ENCODE results near the gene HSFY2.
"Not testable (repeated sequence)": the region's sequence is repeated elsewhere in the genome, so short reads cannot be mapped to it uniquely, and the experiment has no call there.

HSFY2 gene, protein sequence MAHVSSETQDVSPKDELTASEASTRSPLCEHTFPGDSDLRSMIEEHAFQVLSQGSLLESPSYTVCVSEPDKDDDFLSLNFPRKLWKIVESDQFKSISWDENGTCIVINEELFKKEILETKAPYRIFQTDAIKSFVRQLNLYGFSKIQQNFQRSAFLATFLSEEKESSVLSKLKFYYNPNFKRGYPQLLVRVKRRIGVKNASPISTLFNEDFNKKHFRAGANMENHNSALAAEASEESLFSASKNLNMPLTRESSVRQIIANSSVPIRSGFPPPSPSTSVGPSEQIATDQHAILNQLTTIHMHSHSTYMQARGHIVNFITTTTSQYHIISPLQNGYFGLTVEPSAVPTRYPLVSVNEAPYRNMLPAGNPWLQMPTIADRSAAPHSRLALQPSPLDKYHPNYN

DNA sequence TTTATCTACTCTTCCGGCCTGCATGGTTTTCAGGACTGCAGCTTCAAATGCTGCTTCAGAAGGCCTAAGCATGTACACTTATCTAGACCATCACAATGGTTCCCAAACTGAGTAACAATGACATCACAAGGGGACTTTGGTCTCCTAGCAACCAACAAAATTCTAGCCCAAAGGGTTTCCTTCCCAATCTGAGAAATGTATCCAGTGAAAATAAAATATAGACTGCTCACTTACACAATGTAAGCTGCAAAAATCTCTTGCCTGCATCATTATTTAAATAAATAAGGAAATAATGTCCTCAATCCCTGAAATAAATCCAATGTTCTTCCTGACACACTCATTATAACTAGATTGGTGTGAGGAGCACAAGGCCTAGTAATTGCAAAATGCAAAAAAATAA is at the start of gene HSFY2:
HSFY2 (minus strand) TSS at position 101 of the 400 bp plus-strand sequence. CDS start 117 bp downstream, outside the sequence.
- DNase-seq, result not testable (repeated sequence)

DNA sequence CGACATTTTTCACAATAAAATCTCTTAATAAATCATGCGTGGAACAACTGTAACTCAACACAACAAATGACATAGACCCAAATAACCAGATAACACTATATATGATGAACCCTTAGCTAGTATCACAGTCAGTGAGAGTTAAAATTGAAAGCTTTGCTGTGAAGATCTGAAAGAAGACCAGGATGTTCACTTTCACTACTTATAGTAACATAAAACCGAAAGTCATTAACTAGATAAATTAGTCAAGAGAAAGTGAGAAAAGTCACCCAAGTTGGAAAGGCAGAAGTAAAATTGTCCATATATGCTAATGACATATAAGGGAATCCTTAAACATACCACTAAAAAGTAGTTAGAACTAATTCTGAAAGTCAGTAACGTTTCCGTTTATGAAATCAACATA is 42.2 kb upstream of the HSFY2 start:
- not testable (repeated sequence) for DNase-seq

DNA sequence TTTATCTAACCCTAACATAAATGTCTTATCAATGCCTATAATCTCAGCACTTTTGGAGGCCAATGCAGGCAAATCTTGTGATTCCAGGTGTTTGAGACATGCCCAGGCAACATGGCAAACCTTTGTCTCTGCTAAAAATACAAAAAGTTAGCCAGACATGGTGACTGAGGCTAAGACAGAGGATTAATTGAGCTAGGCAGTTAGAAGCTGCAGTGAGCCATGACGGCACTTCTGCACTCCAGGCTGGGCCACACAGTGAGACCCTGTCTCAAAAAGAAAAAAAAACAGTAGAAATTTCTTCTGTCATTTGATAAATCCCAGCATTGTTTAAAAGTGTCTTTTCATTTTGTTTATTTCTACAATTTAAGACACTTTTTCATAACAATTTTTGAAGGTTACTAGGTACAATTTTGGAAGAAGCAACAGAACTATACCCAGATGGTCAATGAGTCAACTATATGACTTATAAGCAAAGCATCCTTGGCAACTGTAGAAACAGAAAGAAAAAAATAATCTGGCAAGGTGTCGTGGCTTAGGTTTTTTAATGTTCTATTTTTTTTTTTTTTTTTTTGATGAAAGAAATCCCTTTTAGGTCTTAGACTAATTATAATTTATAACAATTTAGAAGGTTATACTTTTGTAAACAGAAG is 15.3 kb upstream of the HSFY2 start:
- DNase-seq, result not testable (repeated sequence)

DNA sequence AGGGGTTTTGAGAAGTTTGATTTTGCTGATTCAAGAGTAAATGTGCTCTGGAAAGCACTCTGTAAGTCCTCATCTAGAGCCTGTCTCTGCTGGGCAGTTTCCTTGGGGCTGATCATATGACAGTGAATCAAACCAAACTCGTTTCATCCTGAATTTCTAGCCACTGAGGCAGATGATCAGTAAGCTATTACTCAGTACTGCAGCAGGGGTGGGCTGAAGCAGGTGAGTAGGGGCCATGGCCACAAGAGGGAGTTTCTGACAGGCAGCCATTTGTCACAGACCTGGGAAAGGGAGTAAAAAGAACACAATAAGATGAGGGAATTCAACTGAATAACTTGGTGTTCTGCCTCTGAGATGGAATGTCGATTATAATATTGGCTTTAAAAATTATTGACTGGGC is 19.5 kb downstream of the HSFY2 start:
- not testable (repeated sequence) for DNase-seq

DNA sequence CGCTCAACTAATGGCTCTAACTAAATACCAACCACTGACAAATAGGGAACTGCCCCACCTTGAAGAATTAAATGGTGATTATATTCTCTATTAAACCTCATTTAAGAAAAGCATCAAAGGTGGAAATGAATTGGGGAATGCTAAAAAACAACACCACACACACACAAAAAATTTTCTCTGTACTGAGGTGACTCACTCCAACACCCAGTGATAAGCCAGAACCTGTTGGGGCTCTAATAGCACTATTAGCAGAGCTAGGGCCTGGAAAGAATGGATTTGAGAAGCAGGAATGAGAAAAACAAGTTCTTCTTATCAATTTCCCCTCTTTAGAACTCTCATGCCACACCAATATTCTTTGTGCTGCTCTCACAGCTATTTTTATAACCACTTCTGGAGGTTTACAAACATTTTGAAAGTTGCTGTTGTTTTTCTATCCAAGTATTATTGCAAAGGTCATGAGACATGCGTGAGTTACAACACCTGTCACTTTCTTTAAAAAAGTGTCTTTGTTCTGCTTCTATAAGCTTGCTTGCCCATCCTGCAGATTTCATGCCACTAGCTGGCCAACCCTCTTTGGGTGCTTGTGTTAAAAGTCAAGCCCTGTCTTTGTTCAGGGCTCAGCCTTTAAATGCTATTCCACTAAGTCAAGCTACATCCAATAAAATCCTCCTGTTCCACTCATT is 20.3 kb downstream of the HSFY2 start:
- DNase-seq, result not testable (repeated sequence)

DNA sequence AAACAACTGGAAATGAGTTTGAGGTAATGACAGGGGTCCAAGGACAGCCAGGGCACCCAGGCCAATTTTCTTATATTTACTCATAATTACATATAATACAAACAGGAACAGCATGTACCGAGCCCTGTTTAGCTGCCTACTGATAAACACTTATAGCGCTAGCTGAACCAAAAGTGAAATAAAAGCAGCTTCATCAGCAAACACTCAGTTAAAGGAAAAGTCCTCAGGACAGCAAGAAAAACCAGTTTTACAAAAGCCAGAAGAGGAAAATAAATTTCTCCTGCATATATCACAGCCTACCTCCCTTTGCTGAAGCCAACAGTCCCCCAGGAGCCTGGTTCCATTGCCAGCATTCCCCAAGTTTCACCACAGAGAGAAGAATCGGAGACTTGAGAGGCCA is 49.8 kb downstream of the HSFY2 start:
- DNase-seq, result not testable (repeated sequence)

Data from CD4-positive, alpha-beta T cell treated with Interleukin-6 for 4 hours (primary cell).